ENCODE results near the gene GLYR1. TPM values are rescaled to one million over a fixed set of nuclear protein-coding genes. Genes with fewer than 3 reads are reported as not detected.

GLYR1 gene
- total and polyA plus RNA-seq, 9 of the 15 experiments (the other 6 are each of a cell fraction or from before 2014, with no cell fraction given): 6.7 to 99.2 (median 60.2) TPM

DNA sequence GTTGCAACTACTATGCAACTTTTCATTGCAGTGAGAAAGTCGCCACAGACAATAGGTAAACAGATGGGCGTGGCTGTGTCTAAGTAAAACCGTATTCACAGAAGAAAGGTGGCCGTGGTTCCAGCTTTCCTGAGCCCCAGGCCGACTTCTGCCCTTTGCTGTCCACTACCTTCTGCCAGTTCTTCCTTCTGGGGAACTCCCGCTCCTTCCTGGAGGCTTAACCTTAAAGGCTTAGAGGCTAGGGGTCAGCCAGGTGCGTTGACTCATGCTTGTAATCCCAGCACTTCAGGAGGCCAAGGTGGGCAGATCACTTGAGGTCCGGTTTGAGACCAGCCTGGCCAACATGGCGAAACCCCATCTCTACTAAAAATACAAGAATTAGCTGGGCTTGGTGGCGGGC is 56.8 kb downstream of the GLYR1 start:
- 57% methylated on average over 10 of the region's 10 CpGs for WGBS (ENCODE audit: insufficient coverage, low coverage, missing lambda C conversion rate)
- Histone ChIP-seq H3K9ac (ENCODE audit: insufficient read depth in 1 of 2, low read depth in 2 of 2, low read length in 2 of 2) (peak overlapping the region in 1 of 2 experiments; percentile 6; a peak in 1 of 4 replicates), H2AFZ (ENCODE audit: low read depth, low read length) (0 out of 2 replicates have a peak overlapping the region, but pooled peaks have one; percentile 29), H3K4me3 (no peak overlapping the region), H3K4me2 (ENCODE audit: insufficient read depth, low read length) (no peak overlapping the region), H3K27ac (ENCODE audit: extremely low read depth, low read depth, low read length) (no peak overlapping the region), H3K9me3 (replicated peaks; ENCODE audit: control insufficient read depth, insufficient read depth, low read depth, low read length) (no peaks in the 10 kb centered on the region), H3K79me2 (ENCODE audit: control insufficient read depth, insufficient read depth, low read length) (no peaks in the 10 kb centered on the region), H3K9me1 (ENCODE audit: control insufficient read depth, insufficient read depth, low read length) (no peaks in the 10 kb centered on the region), H3K27me3 (ENCODE audit: control insufficient read depth in 2 of 2, insufficient read depth in 2 of 2, low read length in 2 of 2) (no peaks in the 10 kb centered on the region), H4K20me1 (replicated peaks; ENCODE audit: control insufficient read depth, insufficient read depth, low read length) (no peaks in the 10 kb centered on the region), H3K4me1 (replicated peaks in 1 of 2; ENCODE audit: control insufficient read depth in 2 of 2, insufficient read depth in 2 of 2, low read length in 2 of 2) (peaks cover 19 to 35% of the 10 kb centered on the region in 2 experiments; a peak in 4 of 5 replicates), H3K36me3 (ENCODE audit: control insufficient read depth, insufficient read depth, low read length) (no peaks in the 10 kb centered on the region)
- ChIA-PET CTCF (ENCODE audit: low intra/inter-chr PET ratio) (no interaction called here), POLR2A (interaction anchor here (0.7 kb wide), 1 partner anchor 374 kb away, joined by 3 read pairs; the partner anchor contains the start of gene CORO7)
- intact Hi-C loops (cut with micrococcal nuclease) (no loop called here), in situ Hi-C loops (cut with MboI) (no loop called here)
- FAIRE-seq (no peak), DNase-seq (ENCODE audit: extremely low read depth in 1 of 4, low spot score in 3 of 4) (no peak), ATAC-seq (no peak)
- TF ChIP-seq CEBPG (CRISPR knock-in tag; IDR thresholded peaks at IDR 0.05): peak; percentile 74
- 0 out of 4 replicates have a peak, but pooled peaks of 1 of the 2 experiments have one; percentile 46 for TF ChIP-seq CEBPG (tag; conservative IDR thresholded peaks at IDR 0.05 in 1 of 2, IDR thresholded peaks at IDR 0.05 in 1 of 2)
- 0 out of 2 replicates have a peak, but pooled peaks have one; percentile 23 for TF ChIP-seq ZEB2 (IDR thresholded peaks at IDR 0.05)
- no peak for TF ChIP-seq ZNF124 (CRISPR knock-in tag; IDR thresholded peaks at IDR 0.05)
- no TSS peak for BruUV-seq (replicated peaks)

DNA sequence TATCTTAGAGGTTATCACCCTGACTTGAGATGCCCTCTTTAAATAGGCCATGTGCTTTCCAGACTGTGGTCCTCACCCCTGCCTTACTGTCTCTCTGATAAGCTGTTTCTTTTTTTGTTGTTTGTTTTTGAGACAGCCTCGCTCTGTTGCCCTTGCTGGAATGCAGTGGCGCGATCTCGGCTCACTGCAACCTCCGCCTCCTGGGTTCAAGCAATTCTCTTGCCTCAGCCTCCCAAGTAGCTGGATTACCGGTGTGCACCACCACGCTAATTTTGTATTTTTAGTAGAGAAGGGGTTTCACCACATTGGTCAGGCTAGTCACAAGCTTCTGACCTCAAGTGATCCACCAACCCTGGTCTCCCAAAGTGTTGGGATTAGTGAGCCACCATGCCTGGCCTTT is 58.2 kb downstream of the GLYR1 start:
- no peaks in the 10 kb centered on the region for H4K20me1 ChIP-seq (replicated peaks; ENCODE audit: control insufficient read depth, insufficient read depth, low read length)
- H3K27me3 ChIP-seq (ENCODE audit: control insufficient read depth in 2 of 2, insufficient read depth in 2 of 2, low read length in 2 of 2): no peaks in the 10 kb centered on the region
- H3K4me3 ChIP-seq: no peak overlapping the region
- H3K79me2 ChIP-seq (ENCODE audit: control insufficient read depth, insufficient read depth, low read length): no peaks in the 10 kb centered on the region
- 63% methylated on average over 5 of the region's 7 CpGs for WGBS (ENCODE audit: insufficient coverage, low coverage, missing lambda C conversion rate)
- peak; percentile 38; the same call in 1 of the 2 replicates for TF ChIP-seq BCOR (IDR thresholded peaks at IDR 0.05)
- no peak for TF ChIP-seq KDM4B (IDR thresholded peaks at IDR 0.05; ENCODE audit: borderline replicate concordance in 2 of 2, low read depth in 1 of 2)
- TF ChIP-seq, protein P1, sequence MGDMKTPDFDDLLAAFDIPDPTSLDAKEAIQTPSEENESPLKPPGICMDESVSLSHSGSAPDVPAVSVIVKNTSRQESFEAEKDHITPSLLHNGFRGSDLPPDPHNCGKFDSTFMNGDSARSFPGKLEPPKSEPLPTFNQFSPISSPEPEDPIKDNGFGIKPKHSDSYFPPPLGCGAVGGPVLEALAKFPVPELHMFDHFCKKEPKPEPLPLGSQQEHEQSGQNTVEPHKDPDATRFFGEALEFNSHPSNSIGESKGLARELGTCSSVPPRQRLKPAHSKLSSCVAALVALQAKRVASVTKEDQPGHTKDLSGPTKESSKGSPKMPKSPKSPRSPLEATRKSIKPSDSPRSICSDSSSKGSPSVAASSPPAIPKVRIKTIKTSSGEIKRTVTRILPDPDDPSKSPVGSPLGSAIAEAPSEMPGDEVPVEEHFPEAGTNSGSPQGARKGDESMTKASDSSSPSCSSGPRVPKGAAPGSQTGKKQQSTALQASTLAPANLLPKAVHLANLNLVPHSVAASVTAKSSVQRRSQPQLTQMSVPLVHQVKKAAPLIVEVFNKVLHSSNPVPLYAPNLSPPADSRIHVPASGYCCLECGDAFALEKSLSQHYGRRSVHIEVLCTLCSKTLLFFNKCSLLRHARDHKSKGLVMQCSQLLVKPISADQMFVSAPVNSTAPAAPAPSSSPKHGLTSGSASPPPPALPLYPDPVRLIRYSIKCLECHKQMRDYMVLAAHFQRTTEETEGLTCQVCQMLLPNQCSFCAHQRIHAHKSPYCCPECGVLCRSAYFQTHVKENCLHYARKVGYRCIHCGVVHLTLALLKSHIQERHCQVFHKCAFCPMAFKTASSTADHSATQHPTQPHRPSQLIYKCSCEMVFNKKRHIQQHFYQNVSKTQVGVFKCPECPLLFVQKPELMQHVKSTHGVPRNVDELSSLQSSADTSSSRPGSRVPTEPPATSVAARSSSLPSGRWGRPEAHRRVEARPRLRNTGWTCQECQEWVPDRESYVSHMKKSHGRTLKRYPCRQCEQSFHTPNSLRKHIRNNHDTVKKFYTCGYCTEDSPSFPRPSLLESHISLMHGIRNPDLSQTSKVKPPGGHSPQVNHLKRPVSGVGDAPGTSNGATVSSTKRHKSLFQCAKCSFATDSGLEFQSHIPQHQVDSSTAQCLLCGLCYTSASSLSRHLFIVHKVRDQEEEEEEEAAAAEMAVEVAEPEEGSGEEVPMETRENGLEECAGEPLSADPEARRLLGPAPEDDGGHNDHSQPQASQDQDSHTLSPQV (IDR thresholded peaks at IDR 0.05): 0 out of 2 replicates have a peak, but pooled peaks have one; percentile 25
- no peaks in the 10 kb centered on the region for H3K36me3 ChIP-seq (ENCODE audit: control insufficient read depth, insufficient read depth, low read length)
- 0 out of 2 replicates have a peak overlapping the region, but pooled peaks have one; percentile 0 for H3K4me2 ChIP-seq (ENCODE audit: insufficient read depth, low read length)
- no peaks in the 10 kb centered on the region for H3K9me3 ChIP-seq (replicated peaks; ENCODE audit: control insufficient read depth, insufficient read depth, low read depth, low read length)
- H3K9ac ChIP-seq (ENCODE audit: insufficient read depth in 1 of 2, low read depth in 2 of 2, low read length in 2 of 2): no peak overlapping the region; a peak in 1 of 4 replicates
- peak; percentile 32 for FAIRE-seq
- peaks cover 19 to 32% of the 10 kb centered on the region in 2 experiments; a peak in 4 of 5 replicates for H3K4me1 ChIP-seq (replicated peaks in 1 of 2; ENCODE audit: control insufficient read depth in 2 of 2, insufficient read depth in 2 of 2, low read length in 2 of 2)
- ChIA-PET POLR2A (interaction anchor here (0.8 to 1.7 kb wide), 2 partner anchors 8 to 45 kb away, joined by 3 to 4 read pairs; no protein-coding TSS in a partner anchor), CTCF (ENCODE audit: low intra/inter-chr PET ratio) (no interaction called here)
- H2AFZ ChIP-seq (ENCODE audit: low read depth, low read length): peak overlapping the region; percentile 63
- in situ Hi-C loops (cut with MboI): no loop called here
- no peak for DNase-seq (ENCODE audit: extremely low read depth in 1 of 4, low spot score in 3 of 4)
- no peak overlapping the region for H3K27ac ChIP-seq (ENCODE audit: extremely low read depth, low read depth, low read length)
- BruUV-seq (replicated peaks): no TSS peak
- no peaks in the 10 kb centered on the region for H3K9me1 ChIP-seq (ENCODE audit: control insufficient read depth, insufficient read depth, low read length)
- intact Hi-C loops (cut with micrococcal nuclease): no loop called here
- ATAC-seq: no peak

Data from K562 (cell line).